Mammary epithelial cell (primary cell): ENCODE data around the gene UNG.

ENCODE experiments used
- CTCF ChIP-seq, 2 donors: IDR thresholded peaks in 1 of 2; conservative IDR thresholded peaks in 1 of 2; 2 replicates each; pipeline ENCODE4 v1.5.1; 2011 to 2012; ENCODE audit warnings: inconsistent platforms in 2 of 2, low read length in 2 of 2, mild to moderate bottlenecking in 2 of 2, control low read depth in 1 of 2, low read depth in 1 of 2; ENCODE audit not compliant: insufficient read depth in 1 of 2; ENCODE audit errors: extremely low read depth in 1 of 2
- EZH2 ChIP-seq: IDR thresholded peaks from 2 replicates; pipeline ENCODE4 v1.6.1; 2012; ENCODE audit warnings: low read length, inconsistent platforms, borderline replicate concordance

GRCh38 chr12:109087250-109087649, 10.1 kb upstream of the UNG start:
- TF ChIP-seq CTCF (conservative IDR thresholded peaks at IDR 0.05 in 1 of 2, IDR thresholded peaks at IDR 0.05 in 1 of 2; ENCODE audit: extremely low read depth in 1 of 2, insufficient read depth in 1 of 2, low read depth in 1 of 2, low read length in 2 of 2) = no peak
- no peak for TF ChIP-seq EZH2
